Trophoblast cell (in vitro differentiated cells and primary cell): ENCODE results near the gene CTTN.

Experiments used
- DNase-seq, 2 donors: peaks; one replicate each; pipeline ENCODE4 v3.0.0-alpha.2; 2016
- H2AFZ ChIP-seq: 2 replicates; pipeline ENCODE4 v1.6.1; 2013; ENCODE audit warnings: low read length, moderate library complexity, mild to moderate bottlenecking; ENCODE audit not compliant: insufficient read depth, poor library complexity
- H2AK5ac ChIP-seq: 2 replicates; pipeline ENCODE4 v1.6.1; 2013; ENCODE audit warnings: mild to moderate bottlenecking, low read length
- H2BK120ac ChIP-seq: 2 replicates; pipeline ENCODE4 v1.6.1; 2013; ENCODE audit warnings: low read length, mild to moderate bottlenecking, moderate library complexity; ENCODE audit not compliant: insufficient read depth, poor library complexity
- H2BK12ac ChIP-seq: 2 replicates; pipeline ENCODE4 v1.6.1; 2013; ENCODE audit warnings: mild to moderate bottlenecking, low read length, moderate library complexity
- H2BK5ac ChIP-seq: 2 replicates; pipeline ENCODE4 v1.6.1; 2013; ENCODE audit warnings: low read length, low read depth, moderate library complexity, mild to moderate bottlenecking; ENCODE audit not compliant: poor library complexity
- H3K14ac ChIP-seq: 2 replicates; pipeline ENCODE4 v1.6.1; 2013; ENCODE audit warnings: mild to moderate bottlenecking, low read length
- H3K18ac ChIP-seq: 2 replicates; pipeline ENCODE4 v1.6.1; 2013; ENCODE audit warnings: mild to moderate bottlenecking, low read length
- H3K23ac ChIP-seq: 2 replicates; pipeline ENCODE4 v1.6.1; 2013; ENCODE audit warnings: low read length
- H3K27ac ChIP-seq: 2 replicates; pipeline ENCODE4 v1.5.1; 2013; ENCODE audit warnings: low read depth, mild to moderate bottlenecking, inconsistent platforms, low read length, moderate library complexity
- H3K27me3 ChIP-seq: 2 replicates; pipeline ENCODE4 v1.6.1; 2013; ENCODE audit warnings: inconsistent platforms, mild to moderate bottlenecking, low read length, moderate library complexity; ENCODE audit not compliant: insufficient read depth
- H3K36me3 ChIP-seq, 2 experiments: 1 replicate in 1 of 2; 2 replicates in 1 of 2; pipeline ENCODE4 v1.6.1; 2013; ENCODE audit warnings: low read length in 2 of 2, mild to moderate bottlenecking in 2 of 2, moderate library complexity in 1 of 2; ENCODE audit not compliant: insufficient read depth in 2 of 2, control insufficient read depth in 1 of 2
- H3K4ac ChIP-seq: 2 replicates; pipeline ENCODE4 v1.6.1; 2013; ENCODE audit warnings: low read depth, mild to moderate bottlenecking, low read length, moderate library complexity
- H3K4me1 ChIP-seq, 2 experiments: 1 replicate in 1 of 2; 2 replicates in 1 of 2; pipeline ENCODE4 v1.6.1; 2013; ENCODE audit warnings: low read length in 2 of 2, mild to moderate bottlenecking in 2 of 2, moderate library complexity in 1 of 2; ENCODE audit not compliant: insufficient read depth in 2 of 2, control insufficient read depth in 1 of 2
- H3K4me2 ChIP-seq: 2 replicates; pipeline ENCODE4 v1.6.1; 2013; ENCODE audit warnings: inconsistent platforms, mild to moderate bottlenecking, low read length, moderate library complexity
- H3K4me3 ChIP-seq: 2 replicates; pipeline ENCODE4 v1.5.1; 2013; ENCODE audit warnings: mild to moderate bottlenecking, low read depth, low read length, inconsistent platforms
- H3K79me1 ChIP-seq: one replicate; pipeline ENCODE4 v1.6.1; 2013; ENCODE audit warnings: low read length
- H3K79me2 ChIP-seq: 2 replicates; pipeline ENCODE4 v1.6.1; 2013; ENCODE audit warnings: low read length, mild to moderate bottlenecking; ENCODE audit not compliant: control insufficient read depth, insufficient read depth, poor library complexity
- H3K9ac ChIP-seq: 2 replicates; pipeline ENCODE4 v1.6.1; 2013; ENCODE audit warnings: mild to moderate bottlenecking, low read length
- H3K9me3 ChIP-seq: 2 replicates; pipeline ENCODE4 v1.6.1; 2013; ENCODE audit warnings: low read depth, mild to moderate bottlenecking, control low read depth, inconsistent platforms, low read length; ENCODE audit not compliant: insufficient read depth
- H4K12ac ChIP-seq: 2 replicates; pipeline ENCODE4 v1.6.1; 2013; ENCODE audit warnings: low read depth, mild to moderate bottlenecking, low read length, moderate library complexity
- H4K8ac ChIP-seq: 2 replicates; pipeline ENCODE4 v1.6.1; 2013; ENCODE audit warnings: low read depth, mild to moderate bottlenecking, low read length, moderate library complexity
- H4K91ac ChIP-seq: one replicate; pipeline ENCODE4 v1.6.1; 2013; ENCODE audit warnings: low read depth, mild to moderate bottlenecking, low read length, moderate library complexity
- WGBS: extraction: QIAGEN DNeasy Blood & Tissue Kit; methylation state at CpG from one replicate; pipeline ENCODE4 v1.1.7; 2013; ENCODE audit warnings: missing lambda C conversion rate; ENCODE audit not compliant: insufficient read length, insufficient coverage; ENCODE audit errors: extremely low coverage; 5-methylcytosine and 5-hydroxymethylcytosine counted together

CTTN gene

DNA sequence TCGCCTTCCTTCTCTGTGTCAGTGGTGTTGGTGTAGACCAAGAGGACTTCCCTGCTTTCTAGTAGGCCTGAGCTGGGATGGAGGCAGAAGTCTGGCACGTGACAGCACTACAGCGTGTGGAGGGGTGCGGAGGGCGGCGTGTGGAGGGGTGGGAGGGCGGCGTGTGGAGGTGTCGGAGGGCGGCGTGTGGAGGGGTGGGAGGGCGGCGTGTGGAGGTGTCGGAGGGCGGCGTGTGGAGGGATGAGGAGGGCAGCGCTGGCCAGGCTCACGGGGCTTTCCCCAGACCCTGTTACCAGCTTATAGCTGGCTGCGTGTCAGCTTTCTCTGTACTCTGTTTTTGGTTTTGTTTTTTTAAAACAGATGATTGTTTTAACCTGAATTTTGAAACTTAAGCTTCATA, 45.7 kb upstream of the CTTN start:
- no peak overlapping the region for H4K12ac ChIP-seq
- H3K27ac ChIP-seq = no peak overlapping the region
- no peak overlapping the region for H3K14ac ChIP-seq
- H3K4me2 ChIP-seq = no peak overlapping the region
- no peak overlapping the region for H4K91ac ChIP-seq
- no peak overlapping the region for H3K9ac ChIP-seq
- no peaks in the 10 kb centered on the region for H3K4me1 ChIP-seq
- no peaks in the 10 kb centered on the region for H3K79me2 ChIP-seq
- no peak overlapping the region for H2AK5ac ChIP-seq
- no peak overlapping the region for H2BK120ac ChIP-seq
- H3K4ac ChIP-seq = no peak overlapping the region
- WGBS = no CpG with 5 or more reads among the region's 19 CpGs
- no peak overlapping the region for H3K23ac ChIP-seq
- H4K8ac ChIP-seq = no peak overlapping the region
- no peak overlapping the region for H2BK12ac ChIP-seq
- peaks cover 39 to 57% of the 10 kb centered on the region in 2 experiments for H3K36me3 ChIP-seq
- no peak overlapping the region for H3K4me3 ChIP-seq
- H3K79me1 ChIP-seq = no peaks in the 10 kb centered on the region
- H3K27me3 ChIP-seq = no peaks in the 10 kb centered on the region
- H2AFZ ChIP-seq = no peak overlapping the region
- H2BK5ac ChIP-seq = no peak overlapping the region
- H3K9me3 ChIP-seq = no peaks in the 10 kb centered on the region
- no peak for DNase-seq
- H3K18ac ChIP-seq = no peak overlapping the region

DNA sequence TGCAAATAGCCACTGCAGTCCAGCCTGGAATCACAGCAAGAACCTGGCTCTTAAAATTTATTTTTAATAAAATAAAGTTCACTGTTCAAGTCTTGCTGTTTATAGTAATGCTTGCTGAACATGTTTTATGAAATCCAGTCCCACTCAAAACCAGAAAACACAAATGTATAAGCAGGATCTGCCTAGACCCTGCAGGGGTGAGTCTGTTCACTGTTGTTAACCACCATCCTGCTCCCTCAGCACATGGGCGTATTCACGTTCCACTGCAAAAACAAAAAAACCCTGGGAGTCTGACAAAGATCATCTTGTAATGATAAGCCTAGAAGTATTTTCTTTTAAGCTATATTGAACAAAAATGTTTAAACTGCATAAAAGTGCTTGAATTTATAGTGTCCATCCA, 45.0 kb upstream of the CTTN start:
- Histone ChIP-seq H2BK12ac (no peak overlapping the region), H3K9ac (no peak overlapping the region), H3K4me2 (no peak overlapping the region), H4K91ac (no peak overlapping the region), H3K4ac (no peak overlapping the region), H3K4me1 (no peaks in the 10 kb centered on the region), H4K8ac (no peak overlapping the region), H2AK5ac (no peak overlapping the region), H3K4me3 (no peak overlapping the region), H2AFZ (no peak overlapping the region), H3K36me3 (peaks cover 40 to 54% of the 10 kb centered on the region in 2 experiments), H4K12ac (no peak overlapping the region), H3K14ac (no peak overlapping the region), H3K79me1 (no peaks in the 10 kb centered on the region), H3K79me2 (no peaks in the 10 kb centered on the region), H3K23ac (no peak overlapping the region), H3K18ac (no peak overlapping the region), H2BK5ac (no peak overlapping the region), H3K9me3 (no peaks in the 10 kb centered on the region), H3K27me3 (no peaks in the 10 kb centered on the region), H2BK120ac (no peak overlapping the region), H3K27ac (no peak overlapping the region)
- no CpG with 5 or more reads among the region's 2 CpGs for WGBS
- no peak for DNase-seq

DNA sequence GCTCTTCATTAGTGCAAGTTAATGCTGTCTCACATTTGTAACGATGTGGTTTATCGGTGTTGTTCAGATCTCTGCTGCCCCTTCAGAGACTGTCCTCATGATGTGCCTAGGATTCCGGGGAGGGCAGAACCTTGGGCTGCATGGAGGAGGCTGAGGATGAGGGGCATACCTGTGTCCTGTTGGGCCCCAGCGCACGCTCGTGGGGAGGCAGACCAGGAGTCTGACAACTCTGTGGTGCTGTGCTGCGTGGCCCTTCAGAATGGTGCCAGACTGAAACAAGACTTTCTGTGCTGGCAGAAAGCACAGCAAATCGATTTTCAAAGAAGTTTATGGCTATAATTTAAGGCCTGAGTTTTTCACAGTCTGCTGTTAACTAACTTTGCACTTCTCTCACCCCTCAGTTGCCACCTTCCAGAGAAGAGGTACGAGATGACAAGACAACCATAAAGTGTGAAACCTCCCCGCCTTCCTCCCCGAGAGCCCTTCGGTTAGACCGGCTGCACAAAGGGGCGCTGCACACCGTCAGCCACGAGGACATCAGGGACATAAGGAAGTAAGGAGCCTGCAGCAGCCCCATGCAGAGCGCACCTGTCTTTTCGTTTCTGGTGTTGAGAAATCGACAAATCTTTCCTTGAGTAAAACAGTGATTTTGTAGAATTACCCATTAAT, 44.3 kb upstream of the CTTN start:
- Histone ChIP-seq H4K8ac (no peak overlapping the region), H2AFZ (no peak overlapping the region), H3K79me2 (no peaks in the 10 kb centered on the region), H3K79me1 (no peaks in the 10 kb centered on the region), H2BK120ac (no peak overlapping the region), H2BK5ac (no peak overlapping the region), H2BK12ac (no peak overlapping the region), H3K27me3 (no peaks in the 10 kb centered on the region), H2AK5ac (no peak overlapping the region), H3K23ac (no peak overlapping the region), H3K27ac (no peak overlapping the region), H3K4me1 (no peaks in the 10 kb centered on the region), H3K9ac (no peak overlapping the region), H3K14ac (no peak overlapping the region), H3K4me2 (no peak overlapping the region), H3K9me3 (no peaks in the 10 kb centered on the region), H4K12ac (no peak overlapping the region), H3K4ac (no peak overlapping the region), H3K18ac (no peak overlapping the region), H3K36me3 (peaks cover 40 to 55% of the 10 kb centered on the region in 2 experiments), H3K4me3 (no peak overlapping the region), H4K91ac (no peak overlapping the region)
- DNase-seq = no peak
- WGBS = no CpG with 5 or more reads among the region's 19 CpGs

DNA sequence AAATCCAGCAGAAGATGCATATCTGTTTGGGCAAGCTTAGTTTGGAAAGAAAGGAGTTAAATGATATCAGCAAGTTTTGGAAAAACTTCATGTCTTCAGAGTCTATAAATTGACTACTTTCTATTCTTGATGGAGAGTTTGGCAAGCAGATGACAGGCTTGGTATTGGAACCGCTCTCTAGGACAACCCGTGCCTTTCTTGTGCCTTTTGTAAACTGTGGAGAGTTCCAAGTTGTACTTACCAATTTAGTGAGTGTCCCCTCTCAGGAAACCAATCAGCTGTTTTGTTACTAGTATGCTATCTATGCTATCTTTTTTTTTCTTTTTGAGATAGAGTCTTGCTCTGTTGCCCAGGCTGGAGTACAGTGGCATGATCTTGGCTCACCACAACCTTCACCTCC, 43.7 kb upstream of the CTTN start:
- H3K27ac ChIP-seq = no peak overlapping the region
- H3K4me3 ChIP-seq = no peak overlapping the region
- H4K12ac ChIP-seq = no peak overlapping the region
- no peak overlapping the region for H3K18ac ChIP-seq
- no peaks in the 10 kb centered on the region for H3K4me1 ChIP-seq
- no peaks in the 10 kb centered on the region for H3K9me3 ChIP-seq
- H3K36me3 ChIP-seq = peaks cover 42 to 57% of the 10 kb centered on the region in 2 experiments
- no peaks in the 10 kb centered on the region for H3K79me1 ChIP-seq
- H2AK5ac ChIP-seq = no peak overlapping the region
- no peak overlapping the region for H3K9ac ChIP-seq
- H3K4me2 ChIP-seq = no peak overlapping the region
- H3K14ac ChIP-seq = no peak overlapping the region
- H3K27me3 ChIP-seq = no peaks in the 10 kb centered on the region
- H3K23ac ChIP-seq = no peak overlapping the region
- H2BK5ac ChIP-seq = no peak overlapping the region
- H4K91ac ChIP-seq = no peak overlapping the region
- H2AFZ ChIP-seq = no peak overlapping the region
- no peak overlapping the region for H2BK12ac ChIP-seq
- H3K4ac ChIP-seq = no peak overlapping the region
- no peak overlapping the region for H2BK120ac ChIP-seq
- no peaks in the 10 kb centered on the region for H3K79me2 ChIP-seq
- H4K8ac ChIP-seq = no peak overlapping the region
- WGBS = no CpG with 5 or more reads among the region's 2 CpGs
- DNase-seq = no peak
